Testis (tissue), 2 donors: Measurements from ENCODE around the gene CCR8.

Experiments used
- POLR2A ChIP-seq: fragments of 450-650 bp; IDR thresholded peaks from one replicate; pipeline ENCODE4 v1.6.1; 2017; ENCODE audit warnings: antibody characterized with exemption, mild to moderate bottlenecking, moderate library complexity
- TF ChIP-seq, protein P1 (sequence below), 3 experiments: fragments of 450-650 bp in 2 of 3; fragments of 200-600 bp in 1 of 3; sonication (generic) in 1 of 3; IDR thresholded peaks; one replicate each; pipeline ENCODE4 v1.5.1; 2016 to 2019; ENCODE audit warnings: antibody characterized with exemption in 3 of 3, mild to moderate bottlenecking in 2 of 3, moderate library complexity in 1 of 3

DNA sequence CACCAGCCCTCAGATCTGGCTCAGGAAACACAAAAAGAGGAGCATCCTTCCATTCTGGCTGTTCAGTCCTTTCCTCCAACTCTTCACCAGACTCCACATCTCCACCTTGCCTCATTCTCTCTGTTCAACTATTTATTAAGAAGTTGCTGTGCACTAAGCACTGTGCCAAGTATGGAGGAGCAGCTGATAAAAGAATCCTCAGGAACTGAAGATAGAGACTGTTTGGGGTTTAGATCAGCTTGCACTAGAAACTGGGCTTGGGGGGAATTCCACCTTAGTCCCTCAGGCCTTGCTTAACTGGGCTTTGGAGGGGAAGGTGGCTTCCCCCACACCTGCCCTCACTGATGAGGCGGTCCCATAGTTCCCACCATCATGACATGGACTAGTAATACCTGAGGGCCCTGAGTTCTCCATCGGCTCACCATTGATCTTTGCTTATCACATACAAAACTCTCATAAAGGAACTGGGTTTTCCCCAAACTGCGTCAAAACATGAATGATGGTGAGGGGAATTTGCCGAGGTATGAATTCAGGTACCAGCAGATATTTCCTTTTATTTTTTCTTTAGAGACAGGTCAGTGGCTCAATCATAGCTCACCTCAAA lies 1.7 kb upstream of the CCR8 start:
- TF ChIP-seq, protein P1, sequence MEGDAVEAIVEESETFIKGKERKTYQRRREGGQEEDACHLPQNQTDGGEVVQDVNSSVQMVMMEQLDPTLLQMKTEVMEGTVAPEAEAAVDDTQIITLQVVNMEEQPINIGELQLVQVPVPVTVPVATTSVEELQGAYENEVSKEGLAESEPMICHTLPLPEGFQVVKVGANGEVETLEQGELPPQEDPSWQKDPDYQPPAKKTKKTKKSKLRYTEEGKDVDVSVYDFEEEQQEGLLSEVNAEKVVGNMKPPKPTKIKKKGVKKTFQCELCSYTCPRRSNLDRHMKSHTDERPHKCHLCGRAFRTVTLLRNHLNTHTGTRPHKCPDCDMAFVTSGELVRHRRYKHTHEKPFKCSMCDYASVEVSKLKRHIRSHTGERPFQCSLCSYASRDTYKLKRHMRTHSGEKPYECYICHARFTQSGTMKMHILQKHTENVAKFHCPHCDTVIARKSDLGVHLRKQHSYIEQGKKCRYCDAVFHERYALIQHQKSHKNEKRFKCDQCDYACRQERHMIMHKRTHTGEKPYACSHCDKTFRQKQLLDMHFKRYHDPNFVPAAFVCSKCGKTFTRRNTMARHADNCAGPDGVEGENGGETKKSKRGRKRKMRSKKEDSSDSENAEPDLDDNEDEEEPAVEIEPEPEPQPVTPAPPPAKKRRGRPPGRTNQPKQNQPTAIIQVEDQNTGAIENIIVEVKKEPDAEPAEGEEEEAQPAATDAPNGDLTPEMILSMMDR (IDR thresholded peaks at IDR 0.05): no peak
- TF ChIP-seq POLR2A: no peak
